GM12891 (cell line): ENCODE measurements around the gene SLC29A2.

Experiments used
- POLR2A ChIP-seq: IDR thresholded peaks from 2 replicates; pipeline ENCODE4 v1.6.1; 2011; ENCODE audit warnings: low read depth, low read length, control low read depth
- POLR2AphosphoS5 ChIP-seq: IDR thresholded peaks from 2 replicates; pipeline ENCODE4 v1.6.1; 2011; ENCODE audit warnings: low read depth, low read length, control low read depth
- SPI1 ChIP-seq: IDR thresholded peaks from 2 replicates; pipeline ENCODE4 v1.6.1; 2011; ENCODE audit warnings: low read depth, low read length, control low read depth
- TAF1 ChIP-seq: IDR thresholded peaks from 2 replicates; pipeline ENCODE4 v1.6.1; 2011; ENCODE audit warnings: low read depth, low read length, control low read depth

DNA sequence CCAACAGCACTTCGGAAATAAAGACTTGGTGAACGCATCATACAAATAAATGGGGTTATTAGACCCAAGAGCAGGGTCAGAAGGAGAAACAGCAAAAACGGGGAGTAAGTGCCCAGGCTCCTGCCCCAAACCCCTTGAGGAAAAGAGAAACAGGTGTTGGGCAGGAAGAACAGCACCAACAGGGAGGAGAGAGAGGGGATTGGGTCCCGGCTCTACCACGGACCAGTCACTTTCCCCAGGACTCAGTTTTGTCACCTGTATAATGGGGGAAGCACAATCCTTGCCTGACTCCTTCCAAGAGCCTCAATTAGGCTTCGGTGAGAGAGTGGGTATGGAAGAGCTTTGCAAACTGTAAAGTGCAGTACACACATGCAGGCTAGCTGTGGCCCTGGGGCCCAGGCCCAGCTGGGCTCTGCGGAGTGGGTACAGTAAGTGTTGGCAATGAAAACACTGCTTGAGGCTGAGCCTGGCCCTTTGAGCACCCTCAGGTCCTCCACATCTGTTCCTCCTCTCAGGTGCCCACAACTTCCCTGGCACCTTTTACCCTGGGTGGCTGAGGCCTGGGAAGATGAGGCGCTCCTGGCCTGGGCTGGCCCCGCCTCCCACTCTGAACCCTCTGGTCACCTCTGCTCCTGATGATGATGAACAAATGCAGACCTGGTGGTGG lies 8.9 kb downstream of the SLC29A2 start:
- no peak for TF ChIP-seq POLR2A
- no peak for TF ChIP-seq POLR2AphosphoS5
- no peak for TF ChIP-seq TAF1
- TF ChIP-seq SPI1 = no peak
